Measurements from ENCODE around the gene GRIFIN.

The GRIFIN gene

GRCh38 chr7:2497500-2498336, 21.5 kb upstream of the GRIFIN start:
- H3K36me3 ChIP-seq (ENCODE audit: control insufficient read depth in 2 of 2, insufficient read depth in 1 of 2, low read length in 2 of 2): no peaks in the 10 kb centered on the region
- no peaks in the 10 kb centered on the region for H3K9me3 ChIP-seq (ENCODE audit: control insufficient read depth, insufficient read depth, low read depth, low read length)
- no peaks in the 10 kb centered on the region for H3K4me1 ChIP-seq (ENCODE audit: control insufficient read depth, insufficient read depth, low read length)
- ChIA-PET POLR2A (no interaction called here), CTCF (interaction anchor here (0.6 to 0.7 kb wide), 3 partner anchors 56 to 338 kb away, joined by 3 to 4 read pairs (median 3); no protein-coding TSS in a partner anchor)
- no peak for TF ChIP-seq SP7 (tag by site-specific recombination; IDR thresholded peaks at IDR 0.05)
- TF ChIP-seq ZFHX2 (tag by site-specific recombination; conservative IDR thresholded peaks at IDR 0.05): peak; percentile 15; the same call in 1 of the 2 replicates
- H3K27ac ChIP-seq (ENCODE audit: extremely low read depth, low read depth, low read length): no peak overlapping the region
- no peak overlapping the region for H3K4me3 ChIP-seq (ENCODE audit: low read depth, low read length)

- Histone ChIP-seq H3K9me3 (ENCODE audit: control insufficient read depth, insufficient read depth, low read depth, low read length) (no peaks in the 10 kb centered on the region), H3K27ac (ENCODE audit: extremely low read depth, low read depth, low read length) (no peak overlapping the region), H3K4me3 (ENCODE audit: low read depth, low read length) (no peak overlapping the region), H3K4me1 (ENCODE audit: control insufficient read depth, insufficient read depth, low read length) (no peaks in the 10 kb centered on the region), H3K36me3 (ENCODE audit: control insufficient read depth in 2 of 2, insufficient read depth in 1 of 2, low read length in 2 of 2) (no peaks in the 10 kb centered on the region)
- ChIA-PET CTCF (interaction anchor here (0.6 kb wide), 1 partner anchor 114 kb away, joined by 3 read pairs; no protein-coding TSS in a partner anchor), POLR2A (no interaction called here)
- TF ChIP-seq ZFP3 (tag by site-specific recombination; IDR thresholded peaks at IDR 0.05; ENCODE audit: low read depth) (peak; percentile 86), ZNF518A (tag by site-specific recombination; conservative IDR thresholded peaks at IDR 0.05; ENCODE audit: low read depth) (no peak)
Observed at GRCh38 chr7:2497065-2497464, 20.9 kb upstream of the GRIFIN start.

- POLR2A ChIA-PET: no interaction called here
- Histone ChIP-seq H3K4me1 (ENCODE audit: control insufficient read depth, insufficient read depth, low read length) (no peaks in the 10 kb centered on the region), H3K9me3 (ENCODE audit: control insufficient read depth, insufficient read depth, low read depth, low read length) (no peaks in the 10 kb centered on the region), H3K27ac (ENCODE audit: extremely low read depth, low read depth, low read length) (no peak overlapping the region), H3K4me3 (ENCODE audit: low read depth, low read length) (no peak overlapping the region), H3K36me3 (ENCODE audit: control insufficient read depth in 2 of 2, insufficient read depth in 1 of 2, low read length in 2 of 2) (no peaks in the 10 kb centered on the region)
- TF ChIP-seq ZNF623 (tag by site-specific recombination; IDR thresholded peaks at IDR 0.05) (peak; percentile 98), YY2 (tag by site-specific recombination; IDR thresholded peaks at IDR 0.05) (no peak)
- CTCF ChIA-PET: interaction anchor here (0.6 kb wide), 2 partner anchors 115 to 185 kb away, joined by 3 to 4 read pairs; no protein-coding TSS in a partner anchor
Observed at GRCh38 chr7:2496375-2496774, 20.2 kb upstream of the GRIFIN start.

GRCh38 chr7:2495418-2496299, 19.5 kb upstream of the GRIFIN start:
- H3K4me1 ChIP-seq (ENCODE audit: control insufficient read depth, insufficient read depth, low read length): no peaks in the 10 kb centered on the region
- no peak overlapping the region for H3K27ac ChIP-seq (ENCODE audit: extremely low read depth, low read depth, low read length)
- ChIA-PET POLR2A (no interaction called here), CTCF (interaction anchor here (0.6 kb wide), 1 partner anchor 186 kb away, joined by 4 read pairs; no protein-coding TSS in a partner anchor)
- H3K4me3 ChIP-seq (ENCODE audit: low read depth, low read length): no peak overlapping the region
- H3K9me3 ChIP-seq (ENCODE audit: control insufficient read depth, insufficient read depth, low read depth, low read length): no peaks in the 10 kb centered on the region
- no peaks in the 10 kb centered on the region for H3K36me3 ChIP-seq (ENCODE audit: control insufficient read depth in 2 of 2, insufficient read depth in 1 of 2, low read length in 2 of 2)
- TF ChIP-seq MZF1 (tag by site-specific recombination; IDR thresholded peaks at IDR 0.05; ENCODE audit: borderline replicate concordance): no peak
- TF ChIP-seq KLF1 (tag by site-specific recombination; IDR thresholded peaks at IDR 0.05): peak; percentile 54

Measured in HEK293 (cell line).